22Rv1 (cell line): Measurements from ENCODE around the gene THSD4.

Experiments used
- ZFX ChIP-seq: fragments of 450-650 bp; IDR thresholded peaks from 2 replicates; pipeline ENCODE4 v1.6.1; 2017; ENCODE audit warnings: antibody characterized with exemption, borderline replicate concordance
- TF ChIP-seq, protein P1 (sequence below): fragments of 450-650 bp; IDR thresholded peaks from 2 replicates; pipeline ENCODE4 v1.5.1; 2017; ENCODE audit warnings: mild to moderate bottlenecking

DNA sequence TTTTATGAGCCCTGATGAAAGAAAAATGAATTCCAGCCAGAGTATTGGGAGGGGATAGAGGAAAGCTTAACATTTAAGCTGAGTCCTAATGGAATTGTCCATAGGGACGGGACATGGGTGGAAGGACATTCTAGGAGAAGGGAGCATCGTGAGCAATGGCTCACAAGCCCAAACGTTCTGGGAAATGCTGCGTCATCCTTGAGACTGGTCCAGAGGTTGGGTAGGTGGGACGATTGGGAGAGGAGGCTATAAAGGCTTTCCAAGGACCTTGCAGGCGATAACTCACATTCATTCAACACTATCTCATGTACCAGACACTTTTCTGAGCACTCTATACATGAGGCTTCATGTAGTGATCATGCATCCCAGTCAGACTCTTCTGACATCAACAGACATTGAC lies 237.5 kb downstream of the THSD4 start:
- TF ChIP-seq, protein P1, sequence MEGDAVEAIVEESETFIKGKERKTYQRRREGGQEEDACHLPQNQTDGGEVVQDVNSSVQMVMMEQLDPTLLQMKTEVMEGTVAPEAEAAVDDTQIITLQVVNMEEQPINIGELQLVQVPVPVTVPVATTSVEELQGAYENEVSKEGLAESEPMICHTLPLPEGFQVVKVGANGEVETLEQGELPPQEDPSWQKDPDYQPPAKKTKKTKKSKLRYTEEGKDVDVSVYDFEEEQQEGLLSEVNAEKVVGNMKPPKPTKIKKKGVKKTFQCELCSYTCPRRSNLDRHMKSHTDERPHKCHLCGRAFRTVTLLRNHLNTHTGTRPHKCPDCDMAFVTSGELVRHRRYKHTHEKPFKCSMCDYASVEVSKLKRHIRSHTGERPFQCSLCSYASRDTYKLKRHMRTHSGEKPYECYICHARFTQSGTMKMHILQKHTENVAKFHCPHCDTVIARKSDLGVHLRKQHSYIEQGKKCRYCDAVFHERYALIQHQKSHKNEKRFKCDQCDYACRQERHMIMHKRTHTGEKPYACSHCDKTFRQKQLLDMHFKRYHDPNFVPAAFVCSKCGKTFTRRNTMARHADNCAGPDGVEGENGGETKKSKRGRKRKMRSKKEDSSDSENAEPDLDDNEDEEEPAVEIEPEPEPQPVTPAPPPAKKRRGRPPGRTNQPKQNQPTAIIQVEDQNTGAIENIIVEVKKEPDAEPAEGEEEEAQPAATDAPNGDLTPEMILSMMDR: no peak
- no peak for TF ChIP-seq ZFX
